Neural progenitor cell (in vitro differentiated cells): ENCODE results near the gene RGS7.

Experiments used
- CTCF ChIP-seq: fragments of 200-600 bp; sonication (generic); IDR thresholded peaks from 2 replicates; pipeline ENCODE4 v1.5.1; 2017; ENCODE audit warnings: antibody characterized with exemption, mild to moderate bottlenecking
- EZH2 ChIP-seq: fragments of 200-600 bp; sonication (generic); IDR thresholded peaks from 2 replicates; pipeline ENCODE4 v1.6.1; 2017; ENCODE audit warnings: antibody characterized with exemption, mild to moderate bottlenecking, moderate library complexity
- EZH2phosphoT487 ChIP-seq: fragments of 200-600 bp; sonication (generic); IDR thresholded peaks from 2 replicates; pipeline ENCODE4 v1.6.1; 2017; ENCODE audit warnings: antibody characterized with exemption

- no peak for TF ChIP-seq CTCF
- no peak for TF ChIP-seq EZH2
- TF ChIP-seq EZH2phosphoT487 = no peak
These were observed 46.6 kb downstream of the RGS7 start for GRCh38 chr1:241310451-241310850.
